ENCODE results near the gene DHRS12.
A peak's percentile ranks its signal among the peaks of the same experiment; 100 is the strongest.

The DHRS12 gene

GRCh38 chr13:51780099-51780498, 23.9 kb downstream of the DHRS12 start:
- DNase-seq = no peak

DNA sequence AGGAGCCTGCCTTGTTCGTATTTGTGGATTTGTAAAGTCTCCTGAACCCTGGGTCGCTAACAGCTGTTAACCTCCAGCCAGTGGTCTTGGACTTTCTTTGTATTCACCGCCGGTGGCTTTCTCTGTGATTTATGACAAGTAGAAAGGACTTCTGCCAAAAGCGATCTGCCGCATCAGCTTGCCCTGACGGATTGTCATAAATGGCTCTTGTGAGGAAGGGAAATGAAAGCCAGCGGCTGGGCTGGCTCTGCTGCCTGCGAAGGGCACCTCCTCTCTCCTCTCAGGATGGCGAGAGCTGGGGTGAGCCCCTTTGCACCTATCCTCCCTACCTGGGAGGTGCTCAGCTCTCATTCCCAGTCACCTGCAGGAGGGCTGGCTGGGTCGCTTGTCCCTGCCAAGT, 25.6 kb downstream of the DHRS12 start:
- no peak for DNase-seq

DNA sequence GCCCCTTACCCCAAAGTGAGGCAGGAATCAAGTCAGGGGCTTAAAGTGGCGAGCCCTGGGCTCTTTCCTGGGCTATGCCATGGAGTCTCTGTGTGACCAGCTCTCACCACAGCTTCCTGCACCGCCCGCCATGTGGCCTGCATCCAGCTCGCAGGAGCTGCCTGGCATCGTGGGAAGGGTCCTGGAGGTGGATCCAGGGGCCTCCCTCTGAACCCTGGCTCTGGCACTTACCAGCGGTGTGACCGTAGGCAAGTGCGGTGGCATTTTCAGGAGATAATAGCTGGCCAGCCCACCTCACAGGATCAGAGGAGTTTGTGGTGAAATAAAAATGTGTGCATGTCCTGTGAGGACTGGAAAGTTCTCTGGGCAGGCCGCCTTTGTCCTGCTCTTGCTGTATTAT, 26.0 kb downstream of the DHRS12 start:
- no peak for DNase-seq

DNA sequence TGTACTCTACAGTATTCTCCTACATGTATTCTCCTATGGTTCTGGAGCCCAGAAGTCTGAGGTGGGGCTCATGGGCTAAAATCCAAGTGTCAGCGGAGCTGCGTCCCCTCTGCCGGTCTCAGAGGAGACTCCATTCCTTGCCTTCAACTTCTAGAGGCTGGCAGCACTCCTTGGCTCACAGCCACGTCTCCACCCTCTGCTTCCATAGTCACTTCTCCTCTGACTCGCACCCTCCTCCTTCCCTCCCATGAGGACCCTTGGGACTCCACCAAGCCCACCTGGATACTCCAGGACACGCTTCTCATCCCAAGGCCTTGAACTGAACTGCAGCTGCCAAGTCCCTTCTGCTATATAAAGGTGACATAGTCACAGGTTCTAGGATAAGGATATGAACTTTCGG, 27.8 kb downstream of the DHRS12 start:
- no peak for DNase-seq

DNA sequence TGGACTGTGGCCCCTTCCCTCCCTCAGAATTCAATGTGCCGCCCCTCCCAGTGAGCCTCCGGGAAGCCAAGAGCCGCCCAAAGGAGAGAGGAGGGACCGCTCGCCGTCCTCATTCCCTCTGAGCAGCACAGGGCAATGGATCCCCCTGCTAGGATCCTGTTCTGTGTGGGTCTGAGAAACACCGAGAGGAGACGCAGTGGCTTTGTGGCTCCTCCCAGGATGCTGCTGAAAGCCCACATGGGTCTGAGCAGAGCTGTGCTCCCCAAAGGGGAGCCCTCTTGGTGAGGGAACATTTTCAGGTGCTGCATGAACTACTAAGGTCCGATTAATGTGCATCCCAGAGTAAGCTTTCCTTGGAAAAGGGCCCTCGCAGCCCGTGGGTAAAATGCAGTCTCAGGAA, 30.4 kb downstream of the DHRS12 start:
- no peak for DNase-seq

DNA sequence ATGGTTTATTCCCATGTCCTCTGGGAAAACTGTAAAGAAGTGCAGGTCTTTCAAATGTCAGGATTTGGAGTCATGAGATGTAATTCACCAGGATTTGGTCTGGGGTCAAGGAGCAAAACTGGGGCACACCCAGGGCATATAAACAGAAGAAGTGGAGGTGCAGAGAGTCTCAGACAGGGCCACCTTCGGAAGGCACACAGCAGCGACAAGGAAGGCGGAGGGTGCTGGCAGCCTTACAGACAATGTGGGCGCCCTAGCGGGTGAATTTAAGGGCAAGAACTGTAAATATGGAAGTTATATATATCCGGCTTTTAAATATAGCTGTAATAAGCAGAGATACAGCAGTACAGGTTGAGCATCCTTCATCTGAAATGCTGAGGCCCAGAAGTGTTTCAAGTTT, 31.2 kb downstream of the DHRS12 start:
- no peak for DNase-seq

- no peak for DNase-seq
Measured at GRCh38 chr13:51772105-51772455, 31.9 kb downstream of the DHRS12 start.

- no peak for DNase-seq
Measured at GRCh38 chr13:51771418-51772104, 32.4 kb downstream of the DHRS12 start.

GRCh38 chr13:51770681-51771417, 33.1 kb downstream of the DHRS12 start:
- DNase-seq = no peak

DNA sequence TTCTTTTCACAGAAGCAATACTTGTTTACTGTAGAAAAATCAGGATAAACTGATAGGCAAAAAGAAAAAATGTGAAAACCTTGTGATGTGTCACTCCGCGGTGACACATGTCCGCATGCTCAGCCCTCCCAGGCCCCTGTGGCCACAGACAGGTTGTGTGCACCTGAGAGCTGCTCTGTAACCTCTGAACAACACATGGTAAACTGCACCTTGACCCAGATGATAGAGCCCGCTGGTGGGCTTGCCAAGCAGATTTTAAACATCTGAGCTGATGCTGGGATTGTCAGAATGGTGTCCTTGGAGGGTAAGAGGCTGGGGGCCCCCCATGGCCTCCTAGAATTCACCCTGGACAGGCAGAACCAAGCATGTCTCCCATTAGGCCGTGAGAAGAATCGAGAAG, 33.8 kb downstream of the DHRS12 start:
- no peak for DNase-seq

GRCh38 chr13:51769455-51770127, 34.4 kb downstream of the DHRS12 start:
- DNase-seq = no peak

GRCh38 chr13:51768976-51769375, 35.0 kb downstream of the DHRS12 start:
- DNase-seq = no peak

DNA sequence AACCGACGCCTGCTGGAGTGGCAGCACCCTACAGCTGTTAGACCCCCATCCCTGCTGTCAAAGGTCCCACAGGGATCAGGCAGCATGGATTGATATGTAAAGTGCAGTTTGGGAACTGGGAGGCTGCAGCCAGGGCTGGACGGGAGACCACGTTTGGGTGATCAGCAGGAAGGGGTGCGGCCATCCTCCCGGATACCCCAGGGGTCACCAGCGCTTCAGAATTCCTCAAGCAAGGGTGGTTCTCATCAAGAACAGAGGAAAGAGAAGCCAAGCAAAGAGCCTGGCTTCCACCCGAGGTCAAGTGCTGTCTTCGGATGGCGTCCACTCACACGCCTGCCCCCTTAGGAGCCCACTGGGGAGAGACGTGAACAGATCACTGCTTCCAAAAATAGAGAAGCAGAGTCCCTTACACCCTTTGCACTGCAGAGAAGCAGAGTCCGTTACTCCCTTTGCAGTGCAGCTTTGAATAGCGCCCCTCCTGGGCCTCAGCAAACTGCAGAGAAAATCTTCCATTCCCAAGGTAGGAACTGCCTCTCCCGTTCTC, 35.5 kb downstream of the DHRS12 start:
- no peak for DNase-seq

- peak; percentile 24 for DNase-seq
Measured at GRCh38 chr13:51767100-51767499, 36.9 kb downstream of the DHRS12 start.

DNA sequence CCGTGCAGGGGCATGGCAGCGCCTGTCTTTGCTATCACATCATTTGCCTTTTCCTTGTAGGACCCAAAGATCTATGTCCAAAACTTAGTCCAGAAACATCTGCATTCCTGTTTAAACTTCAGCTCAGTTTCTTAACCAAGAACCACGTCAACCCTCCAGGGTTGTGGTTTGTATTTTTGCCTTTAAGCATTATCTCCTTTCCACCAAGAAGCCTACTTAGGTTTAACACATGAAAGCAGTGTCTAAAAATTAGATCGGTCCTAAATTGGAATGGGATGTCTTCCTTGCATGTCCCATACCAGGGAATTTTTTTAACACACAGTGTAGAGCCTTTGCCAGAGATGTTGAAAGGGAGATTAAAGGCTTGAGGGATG, 38.8 kb downstream of the DHRS12 start:
- peak; percentile 5 for DNase-seq

DNA sequence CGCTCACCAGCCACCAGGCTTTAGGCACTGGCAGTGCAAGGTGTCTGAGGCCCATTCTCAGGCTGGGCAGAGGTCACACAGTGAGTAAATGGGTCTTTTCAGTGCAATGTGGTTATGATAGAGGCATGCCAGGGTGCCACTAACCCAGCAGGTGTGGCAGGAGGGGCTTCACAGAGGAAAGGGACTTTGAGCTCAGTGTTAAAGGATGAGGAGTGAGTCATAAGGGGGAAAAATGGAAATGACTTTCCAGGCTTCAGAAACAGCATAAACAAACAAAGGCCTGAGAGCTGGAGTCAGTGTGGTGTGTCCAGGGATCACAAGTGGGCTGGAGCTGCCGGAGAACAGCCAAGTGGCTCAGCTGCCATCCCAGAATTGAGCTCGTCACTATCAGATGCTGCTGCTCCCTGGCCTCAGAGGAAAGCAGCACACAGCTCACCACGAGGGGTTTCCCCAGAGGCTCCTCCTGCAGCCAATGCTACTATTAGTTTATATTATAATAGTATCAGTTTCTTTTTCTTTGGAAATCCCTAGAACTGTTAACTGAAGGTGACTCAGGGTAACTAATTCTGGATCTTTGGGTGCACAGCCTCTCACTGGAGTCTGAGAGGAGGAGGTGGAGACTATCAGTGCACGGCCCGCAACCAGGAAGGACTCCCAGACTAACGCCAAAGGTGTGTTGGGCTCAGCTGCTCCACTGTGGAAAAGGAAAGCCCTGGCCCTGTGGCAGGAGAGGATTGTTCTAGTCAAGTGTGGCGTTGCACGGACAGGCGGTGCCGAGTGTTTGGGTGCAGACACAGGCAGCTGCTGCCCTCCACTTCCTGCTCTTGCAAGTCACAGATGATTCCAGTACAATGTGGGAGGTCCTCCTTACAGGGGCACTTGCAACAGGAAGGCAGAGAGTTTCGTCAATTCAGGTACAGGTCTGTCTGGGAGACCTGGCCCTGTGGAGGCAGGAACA, 39.5 kb downstream of the DHRS12 start:
- DNase-seq = peak; percentile 36

GRCh38 chr13:51763486-51763885, 40.5 kb downstream of the DHRS12 start:
- no peak for DNase-seq

DNA sequence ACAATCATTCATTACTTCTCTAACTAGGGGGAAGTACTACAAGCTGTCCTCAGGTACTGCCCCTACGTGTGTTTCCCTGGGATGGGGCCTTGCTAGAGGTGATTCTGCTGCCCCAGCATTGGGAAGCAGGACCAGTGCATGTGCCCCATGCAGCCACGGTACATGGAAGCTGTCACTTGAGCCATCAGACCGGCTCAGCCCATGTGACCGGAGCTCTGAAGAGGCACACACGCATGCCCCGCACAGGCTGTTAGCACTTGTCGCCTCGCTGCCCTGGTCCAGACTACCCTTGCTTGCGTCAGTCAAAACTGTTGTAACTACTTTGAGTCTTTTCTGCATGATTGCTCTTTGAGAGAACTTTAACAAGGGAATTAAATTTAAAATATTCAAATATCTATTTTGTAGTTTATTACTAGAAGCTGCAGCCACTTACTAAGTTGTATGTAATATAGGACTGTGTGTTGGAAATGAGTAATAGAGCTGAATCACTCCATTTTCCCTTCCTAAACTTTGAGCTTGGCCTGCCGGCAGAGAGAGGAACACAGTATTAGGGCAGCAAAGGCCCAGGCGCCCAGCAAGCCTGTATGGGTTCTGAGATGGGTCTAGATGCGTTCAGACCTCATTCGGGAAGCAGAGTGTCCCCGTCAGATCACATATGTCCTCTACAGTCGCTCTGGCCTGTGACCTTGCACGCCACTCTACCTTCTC, 42.2 kb downstream of the DHRS12 start:
- no peak for DNase-seq

DNA sequence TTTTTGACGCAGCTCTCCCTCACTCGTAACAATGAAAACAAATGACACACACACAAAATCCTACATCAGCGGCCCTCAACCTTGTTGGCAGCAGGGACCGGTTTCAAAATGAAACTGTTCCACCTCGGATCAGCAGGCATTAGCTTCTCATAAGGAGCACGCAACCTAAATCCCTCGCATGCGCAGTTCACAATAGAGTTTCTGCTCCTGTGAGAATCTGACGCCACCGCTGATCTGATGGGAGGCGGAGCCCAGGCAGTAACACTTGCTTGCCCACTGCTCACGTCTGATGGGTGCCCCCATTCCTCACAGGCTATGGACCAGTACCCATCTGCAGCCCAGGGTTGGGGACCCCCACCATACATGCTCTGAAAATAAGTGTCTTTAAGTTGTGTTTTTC, 43.4 kb downstream of the DHRS12 start:
- no peak for DNase-seq

- DNase-seq = no peak
Measured at GRCh38 chr13:51759240-51759639, 44.7 kb downstream of the DHRS12 start.

DNA sequence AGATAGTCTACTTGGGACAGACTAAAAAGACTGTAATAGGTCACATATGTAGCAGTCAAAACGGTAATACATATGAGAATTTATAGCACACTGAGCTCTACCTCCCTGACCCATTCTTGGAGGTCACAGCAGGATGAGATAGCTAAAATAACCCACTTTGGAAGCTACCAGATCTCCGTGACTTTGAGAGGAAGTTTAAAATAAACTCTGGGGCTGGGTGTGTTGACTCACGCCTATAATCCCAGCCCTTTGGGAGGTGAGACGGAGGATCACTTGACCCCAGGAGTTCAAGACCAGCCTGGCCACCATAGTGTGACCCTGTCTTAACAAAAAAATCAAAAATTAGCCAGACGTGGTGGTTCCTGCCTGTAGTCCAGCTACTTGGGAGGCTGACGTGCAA, 45.3 kb downstream of the DHRS12 start:
- DNase-seq = no peak

DNA sequence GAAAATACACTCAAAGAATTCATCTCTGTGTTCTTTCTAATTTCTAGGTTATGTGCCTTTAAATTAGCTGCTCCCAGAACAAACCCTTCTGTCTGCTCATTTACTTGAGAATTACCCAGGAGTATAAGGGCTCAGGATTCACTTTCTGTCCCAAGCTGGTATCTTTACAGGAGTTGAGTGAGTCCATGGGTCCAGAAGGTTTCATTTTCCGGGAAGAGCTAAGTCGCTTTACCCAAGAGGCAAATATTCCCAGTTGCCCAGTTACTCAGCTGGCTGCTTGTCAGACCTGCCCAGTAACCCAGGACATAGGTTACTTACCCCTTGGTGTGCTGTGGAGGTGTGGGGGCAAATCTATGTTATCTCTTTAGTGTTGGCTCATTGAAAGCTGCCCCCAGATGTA, 47.3 kb downstream of the DHRS12 start:
- DNase-seq = no peak
